Transverse colon (tissue), 4 donors: ENCODE measurements around the gene MCRIP2. TPM values are rescaled to one million over a fixed set of nuclear protein-coding genes. Genes with fewer than 3 reads are reported as not detected.

Experiments used
- DNase-seq: peaks from one replicate; pipeline ENCODE4 v3.0.0-alpha.2; 2019
- H3K27ac ChIP-seq, 4 donors: fragments of 200-600 bp; sonication (generic); 2 replicates each; pipeline ENCODE4 v1.5.1; 2016 to 2018; ENCODE audit warnings: inconsistent platforms in 4 of 4
- H3K27me3 ChIP-seq: fragments of 200-600 bp; sonication (generic); 2 replicates; pipeline ENCODE4 v1.5.1; 2017; ENCODE audit warnings: inconsistent platforms
- H3K36me3 ChIP-seq, 4 donors: fragments of 200-600 bp; sonication (generic); 2 replicates each; pipeline ENCODE4 v1.5.1; 2017 to 2019; ENCODE audit warnings: inconsistent platforms in 4 of 4
- H3K4me1 ChIP-seq, 4 donors: fragments of 200-600 bp; sonication (generic); 2 replicates each; pipeline ENCODE4 v1.5.1; 2017 to 2020; ENCODE audit warnings: inconsistent platforms in 4 of 4
- H3K4me3 ChIP-seq, 4 donors: fragments of 200-600 bp; sonication (generic); 1 replicate in 1 of 4; 2 replicates in 3 of 4; pipeline versions ENCODE4 v1.5.1 to v1.6.1; 2017 to 2019; ENCODE audit warnings: inconsistent platforms in 4 of 4
- H3K9me3 ChIP-seq, 2 donors: fragments of 200-600 bp; sonication (generic); 2 replicates each; pipeline ENCODE4 v1.5.1; 2017 to 2019; ENCODE audit warnings: inconsistent platforms in 2 of 2
- EP300 ChIP-seq: sonication (generic); formaldehyde crosslinking; IDR thresholded peaks from one replicate; pipeline ENCODE4 v1.6.1; 2017; ENCODE audit warnings: antibody characterized with exemption, low read depth
- POLR2A ChIP-seq: fragments of 450-650 bp; IDR thresholded peaks from one replicate; pipeline ENCODE4 v1.6.1; 2016; ENCODE audit warnings: antibody characterized with exemption, mild to moderate bottlenecking, moderate library complexity
- POLR2AphosphoS5 ChIP-seq, 3 donors: sonication (generic); formaldehyde crosslinking; IDR thresholded peaks; one replicate each; pipeline ENCODE4 v1.6.1; 2016; ENCODE audit warnings: antibody characterized with exemption in 3 of 3
- WGBS, 2 donors: methylation state at CpG; one replicate each; pipeline ENCODE4 v1.1.5; 2018; ENCODE audit warnings: low coverage in 1 of 2; 5-methylcytosine and 5-hydroxymethylcytosine counted together
- in situ Hi-C, 4 donors: fragments of 200-750 bp; cut with MboI; loops; one replicate each; pipeline versions ENCODE4 v1.15.0 to v1.15.1; 2017; ENCODE audit warnings: low sequenced_read_pairs in 3 of 4, low pct_ligation_motif_present in 1 of 4, low pct_unique_long_range_greater_than_20kb in 1 of 4
- intact Hi-C: fragments of 100-400 bp; cut with DNase I; formaldehyde crosslinking; loops from one replicate; pipeline ENCODE4 v1.15.1; 2023; ENCODE audit warnings: low total_unique reads
- total RNA-seq, 4 donors: library from RNA; depleted of rRNA; stranded (reverse); fragments of >200 nt; gene quantifications; one replicate each; pipeline ENCODE4 v1.1.0, GENCODE V29; 2016
- TF ChIP-seq, protein P1 (sequence below), 5 experiments: fragments of 200-600 bp in 3 of 5; fragments of 450-650 bp in 2 of 5; sonication (generic) in 3 of 5; IDR thresholded peaks; 1 replicate in 2 of 5; 2 replicates in 3 of 5; pipeline ENCODE4 v1.5.1; 2016 to 2017; ENCODE audit warnings: antibody characterized with exemption in 5 of 5, inconsistent platforms in 3 of 5, mild to moderate bottlenecking in 2 of 5, moderate library complexity in 1 of 5

MCRIP2 gene, protein sequence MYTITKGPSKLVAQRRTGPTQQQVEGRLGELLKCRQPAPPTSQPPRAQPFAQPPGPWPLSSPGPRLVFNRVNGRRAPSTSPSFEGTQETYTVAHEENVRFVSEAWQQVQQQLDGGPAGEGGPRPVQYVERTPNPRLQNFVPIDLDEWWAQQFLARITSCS
- 100 to 1,000 TPM; 158 to 267 (median 211) TPM for total RNA-seq

DNA sequence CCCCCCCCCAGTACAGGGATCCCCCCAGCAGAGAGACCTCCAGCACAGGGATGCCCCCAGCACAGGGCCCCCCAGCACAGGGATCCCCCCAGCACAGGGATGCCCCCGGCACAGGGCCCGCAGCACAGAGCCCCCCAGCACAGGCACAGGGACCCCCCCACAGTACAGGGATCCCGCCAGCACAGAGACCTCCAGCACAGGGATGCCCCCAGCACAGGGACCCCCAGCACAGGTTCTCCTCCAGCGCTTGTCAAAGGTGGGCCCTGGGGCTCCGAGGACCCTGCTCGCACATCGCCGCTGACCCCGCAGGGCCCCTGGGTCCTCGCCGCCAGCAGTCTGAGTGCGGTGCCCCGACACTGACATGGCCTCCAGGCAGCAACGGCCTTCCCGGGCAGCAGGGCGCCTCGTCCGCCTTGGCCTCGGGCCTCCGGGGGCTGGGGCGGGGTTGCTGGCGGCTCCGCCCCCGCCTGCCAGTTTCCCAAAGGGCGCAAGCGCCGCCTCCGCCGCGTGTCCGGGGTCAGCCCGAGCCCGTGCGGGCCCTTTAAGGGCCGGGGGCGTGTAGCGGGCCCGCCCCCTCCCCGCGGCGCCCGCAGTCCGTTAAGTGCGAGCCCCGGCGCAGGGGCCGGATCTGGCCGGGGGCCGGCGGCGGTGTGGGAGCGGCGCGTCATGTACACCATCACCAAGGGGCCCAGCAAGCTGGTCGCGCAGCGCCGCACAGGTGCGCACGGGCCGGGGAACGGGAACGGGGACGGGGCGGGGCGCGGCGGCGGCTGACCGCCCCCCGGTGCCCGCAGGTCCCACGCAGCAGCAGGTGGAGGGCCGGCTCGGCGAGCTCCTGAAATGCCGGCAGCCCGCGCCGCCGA, at the start of gene MCRIP2:
TSS of gene MCRIP2 (plus strand) at position 503 of the 863 bp plus-strand sequence. CDS start at position 667, 164 bp downstream.
- intact Hi-C loops = no loop called here
- 1% methylated on average over 42 of the region's 81 CpGs; no CpG with 5 or more reads in 1 of the 2 donors for WGBS, 2 donors
- H3K36me3 ChIP-seq = no peaks in the 10 kb centered on the region
- TF ChIP-seq, protein P1, sequence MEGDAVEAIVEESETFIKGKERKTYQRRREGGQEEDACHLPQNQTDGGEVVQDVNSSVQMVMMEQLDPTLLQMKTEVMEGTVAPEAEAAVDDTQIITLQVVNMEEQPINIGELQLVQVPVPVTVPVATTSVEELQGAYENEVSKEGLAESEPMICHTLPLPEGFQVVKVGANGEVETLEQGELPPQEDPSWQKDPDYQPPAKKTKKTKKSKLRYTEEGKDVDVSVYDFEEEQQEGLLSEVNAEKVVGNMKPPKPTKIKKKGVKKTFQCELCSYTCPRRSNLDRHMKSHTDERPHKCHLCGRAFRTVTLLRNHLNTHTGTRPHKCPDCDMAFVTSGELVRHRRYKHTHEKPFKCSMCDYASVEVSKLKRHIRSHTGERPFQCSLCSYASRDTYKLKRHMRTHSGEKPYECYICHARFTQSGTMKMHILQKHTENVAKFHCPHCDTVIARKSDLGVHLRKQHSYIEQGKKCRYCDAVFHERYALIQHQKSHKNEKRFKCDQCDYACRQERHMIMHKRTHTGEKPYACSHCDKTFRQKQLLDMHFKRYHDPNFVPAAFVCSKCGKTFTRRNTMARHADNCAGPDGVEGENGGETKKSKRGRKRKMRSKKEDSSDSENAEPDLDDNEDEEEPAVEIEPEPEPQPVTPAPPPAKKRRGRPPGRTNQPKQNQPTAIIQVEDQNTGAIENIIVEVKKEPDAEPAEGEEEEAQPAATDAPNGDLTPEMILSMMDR (IDR thresholded peaks at IDR 0.05) = no peak
- TF ChIP-seq POLR2AphosphoS5 (IDR thresholded peaks at IDR 0.05) (peak; percentile 36 to 86 (median 82)), POLR2A (peak; percentile 81)
- peak within 1 kb of the TSS; percentile 84 to 96 (median 88) for H3K4me3 ChIP-seq
- no peaks in the 10 kb centered on the region for H3K9me3 ChIP-seq
- H3K27ac ChIP-seq = peak within 1 kb of the TSS; percentile 93 to 96 (median 95)
- H3K27me3 ChIP-seq = no peaks in the 10 kb centered on the region
- peak; percentile 93 for DNase-seq
- H3K4me1 ChIP-seq = peaks cover 23 to 52% (median 50%) of the 10 kb centered on the region in 4 donors
- in situ Hi-C loops = no loop called here

DNA sequence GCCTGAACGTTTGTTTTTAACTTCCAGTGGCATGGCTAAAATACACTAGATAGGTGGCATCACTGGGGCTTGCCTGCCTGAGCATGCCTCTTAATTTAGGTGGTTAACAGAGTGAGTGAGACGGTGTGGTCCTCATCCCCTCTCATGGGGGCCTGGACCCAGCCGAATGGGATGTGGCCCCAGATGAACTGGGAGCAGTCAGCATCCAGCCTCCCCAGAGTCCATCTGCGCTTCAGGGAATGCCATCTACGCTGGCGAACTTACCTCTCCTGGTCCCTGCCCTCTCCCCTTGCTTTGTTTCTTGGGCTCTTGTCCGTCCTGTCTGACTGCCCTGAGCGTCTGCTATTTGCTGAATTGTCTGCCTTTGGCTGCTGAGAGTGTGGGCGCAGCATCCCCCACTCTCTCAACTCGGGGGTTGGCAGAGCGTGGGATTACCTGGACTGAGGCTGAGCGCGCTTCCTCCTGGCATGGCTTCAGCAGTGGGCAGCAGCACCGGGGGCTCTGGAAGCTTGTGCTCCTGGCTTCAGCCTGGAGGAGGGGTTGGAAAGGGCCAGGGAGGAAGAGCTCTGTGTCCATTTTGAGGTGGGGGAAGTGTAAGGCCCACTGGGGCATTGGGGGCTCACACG, 49.6 kb upstream of the MCRIP2 start:
- WGBS, 2 donors = 78% methylated on average over 15 of the region's 15 CpGs; no CpG with 5 or more reads in 1 of the 2 donors
- Histone ChIP-seq H3K9me3 (no peaks in the 10 kb centered on the region), H3K27ac (peak overlapping the region; percentile 85 to 93 (median 92)), H3K4me3 (peak overlapping the region in 1 of 4 donors; percentile 90), H3K36me3 (no peaks in the 10 kb centered on the region), H3K4me1 (peaks cover 30 to 63% (median 52%) of the 10 kb centered on the region in 4 donors), H3K27me3 (no peaks in the 10 kb centered on the region)
- intact Hi-C loops (no loop called here), in situ Hi-C loops (no loop called here)
- no peak for DNase-seq
- TF ChIP-seq POLR2AphosphoS5 (IDR thresholded peaks at IDR 0.05) (no peak), POLR2A (no peak), EP300 (no peak)
- TF ChIP-seq, protein P1 (IDR thresholded peaks at IDR 0.05) = no peak

DNA sequence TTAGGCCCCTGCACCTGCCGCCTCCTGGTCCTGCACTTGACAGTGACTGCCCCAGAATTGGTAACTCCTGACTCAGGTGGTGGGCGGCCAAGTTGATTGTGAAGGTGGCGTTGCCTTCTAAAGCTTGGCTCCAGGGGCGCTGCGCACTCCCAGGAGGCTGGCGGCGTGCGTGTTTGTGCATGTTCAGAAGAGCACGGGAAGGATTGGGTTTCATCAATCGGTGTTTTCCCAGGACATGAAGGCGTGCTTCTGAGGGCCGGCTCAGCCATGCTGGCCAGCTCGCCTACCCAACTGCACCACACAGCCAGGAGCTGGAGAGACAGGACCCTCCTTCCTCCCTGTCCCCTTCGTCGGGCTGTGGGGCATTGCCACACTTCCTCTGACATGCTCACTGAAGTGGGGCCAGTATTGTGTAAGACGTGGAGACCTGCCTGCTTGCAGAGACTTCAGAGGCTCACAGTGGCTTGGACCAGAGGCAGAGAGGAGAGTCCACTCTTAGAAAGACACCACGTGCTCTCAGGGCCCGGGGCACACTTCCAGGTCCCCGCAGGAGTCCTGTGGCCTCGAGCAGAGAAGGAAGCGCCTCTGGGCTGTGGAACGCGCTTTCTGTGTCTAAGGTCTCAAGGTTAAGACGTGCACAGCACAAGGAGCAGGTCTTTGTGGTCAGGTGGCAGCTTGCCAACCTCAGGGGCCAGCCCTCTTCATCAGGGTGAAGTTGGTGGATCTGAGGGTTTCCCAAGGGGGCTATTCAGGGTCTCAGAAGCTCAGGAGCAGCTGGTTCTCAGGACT, 48.9 kb upstream of the MCRIP2 start:
- Histone ChIP-seq H3K27me3 (no peaks in the 10 kb centered on the region), H3K9me3 (no peaks in the 10 kb centered on the region), H3K4me3 (peak overlapping the region in 1 of 4 donors; percentile 90), H3K4me1 (peaks cover 25 to 56% (median 49%) of the 10 kb centered on the region in 4 donors), H3K27ac (peak overlapping the region; percentile 85 to 93 (median 92)), H3K36me3 (no peaks in the 10 kb centered on the region)
- intact Hi-C loops = no loop called here
- DNase-seq = peak; percentile 56
- in situ Hi-C loops = no loop called here
- 69% methylated on average over 20 of the region's 24 CpGs; no CpG with 5 or more reads in 1 of the 2 donors for WGBS, 2 donors
- no peak for TF ChIP-seq POLR2A
- TF ChIP-seq, protein P1 (IDR thresholded peaks at IDR 0.05) = no peak
- TF ChIP-seq EP300 = no peak
- TF ChIP-seq POLR2AphosphoS5 (IDR thresholded peaks at IDR 0.05) = no peak
